K562 (cell line): Measurements from ENCODE around the gene VIPR2. TPM values are rescaled to one million over a fixed set of nuclear protein-coding genes. Genes with fewer than 3 reads are reported as not detected.

Experiments
- ATAC-seq: fragments of 200-7000 bp; cut with Tn5 transposase; 3 replicates; pipeline ENCODE4 v1.9.1; 2020; ENCODE audit warnings: moderate library complexity
- BruUV-seq: library from RNA; stranded (reverse); fragments of 400-500 nt; replicated peaks from 2 replicates; lab custom pipeline; 2021; lab: Mats Ljungman, UMichigan
- CTCF ChIA-PET: fragments of 300-600 bp; formaldehyde crosslinking; extraction: SDS; loops from one replicate; lab custom pipeline; 2021; ENCODE audit warnings: low intra/inter-chr PET ratio; lab: Yijun Ruan, JAX
- POLR2A ChIA-PET: fragments of 300-600, 350-650 bp; sonication (Branson Sonifier 250); formaldehyde crosslinking; extraction: SDS; loops from one replicate; lab custom pipeline; 2021; ENCODE audit warnings: antibody characterized with exemption, inconsistent platforms; lab: Yijun Ruan, JAX
- DNase-seq, 4 experiments: peaks; one replicate each; pipeline versions ENCODE4 v3.0.0 to v3.0.0-alpha.2; 2011 to 2018; ENCODE audit warnings: low spot score in 3 of 4, mixed read lengths in 3 of 4; ENCODE audit errors: extremely low read depth in 1 of 4
- FAIRE-seq: peaks from 2 replicates; lab custom pipeline; 2011; peaks lifted over from hg19 to GRCh38; lab: Jason Lieb, UNC
- H2AFZ ChIP-seq: 2 replicates; pipeline ENCODE4 v1.6.0; 2011; ENCODE audit warnings: low read depth, low read length, control low read depth, inconsistent platforms
- H3K27ac ChIP-seq: fragments of 200-600 bp; 3 replicates; pipeline ENCODE4 v1.8.0; 2011; ENCODE audit warnings: low read depth, mild to moderate bottlenecking, control low read depth, inconsistent platforms, low read length, moderate library complexity, mixed read lengths; ENCODE audit errors: extremely low read depth
- H3K27me3 ChIP-seq, 2 experiments: fragments of 300-600 bp in 1 of 2; 2 replicates in 1 of 2; 3 replicates in 1 of 2; pipeline versions ENCODE4 v1.6.0 to v1.8.0; 2011; ENCODE audit warnings: inconsistent platforms in 2 of 2, low read length in 2 of 2, mild to moderate bottlenecking in 1 of 2, mixed read lengths in 1 of 2, moderate library complexity in 1 of 2; ENCODE audit not compliant: control insufficient read depth in 2 of 2, insufficient read depth in 2 of 2
- H3K36me3 ChIP-seq: fragments of 300-600 bp; 3 replicates; pipeline ENCODE4 v1.8.0; 2011; ENCODE audit warnings: mild to moderate bottlenecking, low read length, inconsistent platforms; ENCODE audit not compliant: control insufficient read depth, insufficient read depth
- H3K4me1 ChIP-seq, 2 experiments: fragments of 200-600 bp in 1 of 2; replicated peaks in 1 of 2; 2 replicates in 1 of 2; 3 replicates in 1 of 2; pipeline versions ENCODE4 v1.5.1 to v1.8.0; 2011; ENCODE audit warnings: inconsistent platforms in 2 of 2, low read length in 2 of 2, mild to moderate bottlenecking in 1 of 2, mixed read lengths in 1 of 2, moderate library complexity in 1 of 2; ENCODE audit not compliant: control insufficient read depth in 2 of 2, insufficient read depth in 2 of 2
- H3K4me2 ChIP-seq: 2 replicates; pipeline ENCODE4 v1.6.1; 2011; ENCODE audit warnings: low read length, control low read depth, inconsistent platforms, mixed read lengths; ENCODE audit not compliant: insufficient read depth
- H3K4me3 ChIP-seq: fragments of 200-600 bp; sonication (generic), shearing (Covaris generic); 2 replicates; pipeline ENCODE4 v1.5.1; 2016; ENCODE audit warnings: control low read depth, inconsistent platforms
- H3K79me2 ChIP-seq: fragments of 200-600 bp; 3 replicates; pipeline ENCODE4 v1.8.0; 2011; ENCODE audit warnings: low read length, inconsistent platforms; ENCODE audit not compliant: control insufficient read depth, insufficient read depth
- H3K9ac ChIP-seq, 2 experiments: 2 replicates each; pipeline versions ENCODE4 v1.6.0 to v1.6.1; 2011; ENCODE audit warnings: low read depth in 2 of 2, low read length in 2 of 2, control low read depth in 1 of 2, inconsistent platforms in 1 of 2, mild to moderate bottlenecking in 1 of 2, mixed read lengths in 1 of 2; ENCODE audit not compliant: insufficient read depth in 1 of 2
- H3K9me1 ChIP-seq: one replicate; pipeline ENCODE4 v1.6.0; 2011; ENCODE audit warnings: inconsistent platforms, mild to moderate bottlenecking, low read length, moderate library complexity; ENCODE audit not compliant: control insufficient read depth, insufficient read depth
- H3K9me3 ChIP-seq: replicated peaks from 2 replicates; pipeline ENCODE4 v1.5.1; 2011; ENCODE audit warnings: low read depth, low read length, inconsistent platforms; ENCODE audit not compliant: control insufficient read depth, insufficient read depth
- H4K20me1 ChIP-seq: replicated peaks from 2 replicates; pipeline ENCODE4 v1.6.1; 2011; ENCODE audit warnings: low read length, inconsistent platforms, mixed read lengths; ENCODE audit not compliant: control insufficient read depth, insufficient read depth
- CREB1 ChIP-seq, 2 experiments: sonication (generic) in 1 of 2; formaldehyde crosslinking in 1 of 2; IDR thresholded peaks; 2 replicates each; pipeline versions ENCODE4 v1.6.1 to v1.8.0; 2012 to 2022; ENCODE audit warnings: inconsistent platforms in 1 of 2, mild to moderate bottlenecking in 1 of 2, missing genetic modification reagents in 1 of 2, moderate library complexity in 1 of 2
- DDX20 ChIP-seq: fragments of 450-650 bp; IDR thresholded peaks from 2 replicates; pipeline ENCODE4 v1.6.1; 2016; ENCODE audit warnings: missing genetic modification characterization, low read depth, mild to moderate bottlenecking, missing compliant biosample characterization, moderate library complexity
- DNMT1 ChIP-seq: fragments of 450-650 bp; IDR thresholded peaks from 2 replicates; pipeline ENCODE4 v1.6.1; 2016; ENCODE audit warnings: antibody characterized with exemption, mild to moderate bottlenecking
- HNRNPUL1 ChIP-seq: fragments of 200-400 bp; formaldehyde crosslinking; IDR thresholded peaks from 2 replicates; pipeline ENCODE4 v1.6.1; 2017; ENCODE audit warnings: low read length
- L3MBTL2 ChIP-seq: fragments of 450-650 bp; IDR thresholded peaks from 2 replicates; pipeline ENCODE4 v1.6.1; 2016; ENCODE audit warnings: mild to moderate bottlenecking, moderate library complexity
- MEIS2 ChIP-seq: fragments of 450-650 bp; IDR thresholded peaks from 2 replicates; pipeline ENCODE4 v1.6.1; 2014; ENCODE audit warnings: mild to moderate bottlenecking; ENCODE audit not compliant: partially characterized antibody
- ZNF184 ChIP-seq: sonication (generic); formaldehyde crosslinking; IDR thresholded peaks from 2 replicates; pipeline ENCODE4 v1.5.0; 2020; ENCODE audit warnings: missing genetic modification reagents
- ZNF589 ChIP-seq: fragments of 200-800 bp; sonication (Bioruptor generic); IDR thresholded peaks from 2 replicates; pipeline ENCODE4 v1.6.1; 2016; ENCODE audit warnings: low read depth, missing genetic modification characterization, missing compliant biosample characterization
- ZNF695 ChIP-seq: fragments of 450-650 bp; formaldehyde crosslinking; IDR thresholded peaks from 2 replicates; pipeline ENCODE4 v1.4.0; 2020; ENCODE audit warnings: mild to moderate bottlenecking, moderate library complexity
- ZNF76 ChIP-seq: fragments of 250-450 bp; sonication (Bioruptor Pico); IDR thresholded peaks from 2 replicates; pipeline ENCODE4 v1.4.0; 2020; ENCODE audit warnings: mild to moderate bottlenecking, moderate library complexity, borderline replicate concordance
- WGBS: fragments of 100-300 bp; shearing (Covaris generic); methylation state at CpG from one replicate; pipeline ENCODE4 v1.1.6; 2016; ENCODE audit warnings: low coverage, mixed read lengths; ENCODE audit not compliant: insufficient coverage; ENCODE audit errors: missing lambda C conversion rate; 5-methylcytosine and 5-hydroxymethylcytosine counted together
- in situ Hi-C: fragments of 300-500 bp; cut with MboI; formaldehyde crosslinking; loops from 4 replicates; pipeline ENCODE4 v1.15.0; 2018; ENCODE audit warnings: inconsistent platforms, mixed read lengths
- intact Hi-C: fragments of 100-400 bp; cut with micrococcal nuclease; formaldehyde crosslinking; loops from 2 replicates; pipeline ENCODE4 v1.14.2; 2022
- polyA plus RNA-seq, 8 experiments: library from polyadenylated mRNA; depleted of rRNA in 4 of 8; stranded (reverse) in 5 of 8; unstranded in 3 of 8; fragments of >200 nt; fragmentation: Nextera tagmentation in 2 of 8; fragmentation: Illumina TruSeq in 1 of 8; extraction: Ambion mirVana in 2 of 8; extraction: Trizol in 1 of 8; gene quantifications; 2 replicates each; pipeline versions ENCODE4 v1.2.1 to v1.2.3, GENCODE V29; 2011 to 2014; ENCODE audit warnings: inconsistent platforms in 1 of 8, missing spikeins in 1 of 8
- total RNA-seq, 7 experiments: library from RNA; depleted of rRNA in 6 of 7; stranded (reverse); fragments of >200 nt in 6 of 7; fragmentation: Illumina TruSeq in 2 of 7; extraction: Trizol in 2 of 7; gene quantifications; 2 replicates each; pipeline versions ENCODE4 v1.2.1 to v1.2.3, GENCODE V29; 2011 to 2021; ENCODE audit warnings: low replicate concordance in 1 of 7
- TF ChIP-seq, protein P1 (sequence below): sonication (generic); formaldehyde crosslinking; IDR thresholded peaks from 2 replicates; pipeline ENCODE4 v1.8.0; 2022; ENCODE audit warnings: missing genetic modification reagents, mild to moderate bottlenecking, borderline replicate concordance
- TF ChIP-seq, protein P2 (sequence below): sonication (generic); formaldehyde crosslinking; IDR thresholded peaks from 2 replicates; pipeline ENCODE4 v1.8.0; 2022; ENCODE audit warnings: mild to moderate bottlenecking, missing genetic modification reagents, borderline replicate concordance

VIPR2 gene
- total and polyA plus RNA-seq, 9 of the 15 experiments (the other 6 are each of a cell fraction or from before 2014, with no cell fraction given): 0.04 TPM; not detected in 8

DNA sequence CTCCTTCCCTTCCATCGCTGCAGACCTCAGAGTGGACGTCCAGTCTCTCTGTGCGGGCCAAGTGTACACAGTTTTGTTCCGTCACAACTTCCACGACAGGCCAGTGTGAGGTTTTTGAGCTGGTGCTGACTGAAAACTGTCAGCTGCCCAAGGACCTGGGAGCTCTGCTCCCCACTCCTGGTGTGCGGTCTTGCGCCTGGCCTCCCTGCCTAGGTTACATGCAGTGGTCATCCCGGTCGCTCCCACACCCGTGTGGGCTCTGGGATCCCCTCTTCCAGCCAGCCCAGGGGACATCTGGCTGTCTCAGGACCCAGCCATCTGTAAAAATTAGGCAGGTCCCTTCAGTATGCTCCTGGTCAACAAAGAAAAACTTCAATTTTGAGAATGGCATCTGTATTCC is 127.5 kb downstream of the VIPR2 start (continued):
- TF ChIP-seq, protein P1, sequence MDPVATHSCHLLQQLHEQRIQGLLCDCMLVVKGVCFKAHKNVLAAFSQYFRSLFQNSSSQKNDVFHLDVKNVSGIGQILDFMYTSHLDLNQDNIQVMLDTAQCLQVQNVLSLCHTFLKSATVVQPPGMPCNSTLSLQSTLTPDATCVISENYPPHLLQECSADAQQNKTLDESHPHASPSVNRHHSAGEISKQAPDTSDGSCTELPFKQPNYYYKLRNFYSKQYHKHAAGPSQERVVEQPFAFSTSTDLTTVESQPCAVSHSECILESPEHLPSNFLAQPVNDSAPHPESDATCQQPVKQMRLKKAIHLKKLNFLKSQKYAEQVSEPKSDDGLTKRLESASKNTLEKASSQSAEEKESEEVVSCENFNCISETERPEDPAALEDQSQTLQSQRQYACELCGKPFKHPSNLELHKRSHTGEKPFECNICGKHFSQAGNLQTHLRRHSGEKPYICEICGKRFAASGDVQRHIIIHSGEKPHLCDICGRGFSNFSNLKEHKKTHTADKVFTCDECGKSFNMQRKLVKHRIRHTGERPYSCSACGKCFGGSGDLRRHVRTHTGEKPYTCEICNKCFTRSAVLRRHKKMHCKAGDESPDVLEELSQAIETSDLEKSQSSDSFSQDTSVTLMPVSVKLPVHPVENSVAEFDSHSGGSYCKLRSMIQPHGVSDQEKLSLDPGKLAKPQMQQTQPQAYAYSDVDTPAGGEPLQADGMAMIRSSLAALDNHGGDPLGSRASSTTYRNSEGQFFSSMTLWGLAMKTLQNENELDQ (CRISPR knock-in tag): no peak
- TF ChIP-seq L3MBTL2: no peak
- TF ChIP-seq, all 486 proteins: peak for 0

DNA sequence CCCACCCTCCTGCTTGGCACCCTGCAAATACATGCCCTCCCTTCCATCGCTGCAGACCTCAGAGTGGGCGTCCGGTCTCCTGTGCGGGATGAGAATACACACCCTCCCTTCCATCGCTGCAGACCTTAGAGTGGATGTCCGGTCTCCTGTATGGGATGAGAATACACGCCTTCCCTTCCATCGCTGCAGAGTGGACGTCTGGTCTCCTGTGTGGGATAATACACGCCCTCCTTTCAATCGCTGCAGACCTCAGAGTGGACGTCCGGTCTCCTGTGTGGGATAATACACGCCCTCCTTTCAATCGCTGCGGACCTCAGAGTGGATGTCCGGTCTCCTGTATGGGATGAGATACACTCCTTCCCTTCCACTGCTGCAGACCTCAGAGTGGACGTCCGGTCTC is 128.1 kb downstream of the VIPR2 start:
- TF ChIP-seq, protein P2, sequence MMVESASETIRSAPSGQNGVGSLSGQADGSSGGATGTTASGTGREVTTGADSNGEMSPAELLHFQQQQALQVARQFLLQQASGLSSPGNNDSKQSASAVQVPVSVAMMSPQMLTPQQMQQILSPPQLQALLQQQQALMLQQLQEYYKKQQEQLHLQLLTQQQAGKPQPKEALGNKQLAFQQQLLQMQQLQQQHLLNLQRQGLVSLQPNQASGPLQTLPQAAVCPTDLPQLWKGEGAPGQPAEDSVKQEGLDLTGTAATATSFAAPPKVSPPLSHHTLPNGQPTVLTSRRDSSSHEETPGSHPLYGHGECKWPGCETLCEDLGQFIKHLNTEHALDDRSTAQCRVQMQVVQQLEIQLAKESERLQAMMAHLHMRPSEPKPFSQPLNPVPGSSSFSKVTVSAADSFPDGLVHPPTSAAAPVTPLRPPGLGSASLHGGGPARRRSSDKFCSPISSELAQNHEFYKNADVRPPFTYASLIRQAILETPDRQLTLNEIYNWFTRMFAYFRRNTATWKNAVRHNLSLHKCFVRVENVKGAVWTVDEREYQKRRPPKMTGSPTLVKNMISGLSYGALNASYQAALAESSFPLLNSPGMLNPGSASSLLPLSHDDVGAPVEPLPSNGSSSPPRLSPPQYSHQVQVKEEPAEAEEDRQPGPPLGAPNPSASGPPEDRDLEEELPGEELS (CRISPR knock-in tag): no peak
- no peak for TF ChIP-seq ZNF695 (CRISPR knock-in tag)
- no peak for TF ChIP-seq ZNF589 (CRISPR knock-in tag)
- no peak for TF ChIP-seq CREB1 (IDR thresholded peaks at IDR 0.05)
- TF ChIP-seq CREB1 (CRISPR knock-in tag; IDR thresholded peaks at IDR 0.05): no peak
- TF ChIP-seq ZNF184 (CRISPR knock-in tag): no peak
- TF ChIP-seq DDX20 (tag): no peak
- TF ChIP-seq MEIS2: no peak
- no peak for TF ChIP-seq ZNF76 (CRISPR knock-in tag)
- no peak for TF ChIP-seq DNMT1
- no peak for TF ChIP-seq HNRNPUL1
- TF ChIP-seq L3MBTL2: no peak
- Histone ChIP-seq H3K27ac (no peak overlapping the region), H2AFZ (no peak overlapping the region), H3K9me1 (no peaks in the 10 kb centered on the region), H4K20me1 (no peaks in the 10 kb centered on the region), H3K9me3 (no peaks in the 10 kb centered on the region), H3K4me3 (no peak overlapping the region), H3K9ac (no peak overlapping the region), H3K79me2 (peaks cover 19% of the 10 kb centered on the region), H3K27me3 (peaks cover 0 to 11% of the 10 kb centered on the region in 2 experiments; a peak in 2 of 5 replicates), H3K36me3 (peaks cover 14% of the 10 kb centered on the region), H3K4me2 (no peak overlapping the region), H3K4me1 (peaks cover 20 to 31% of the 10 kb centered on the region in 2 experiments)
- intact Hi-C loops: no loop called here
- in situ Hi-C loops: no loop called here
- no TSS peak for BruUV-seq
- 45% methylated on average over 19 of the region's 19 CpGs for WGBS
- ATAC-seq (no peak), DNase-seq (no peak), FAIRE-seq (no peak)
- ChIA-PET CTCF (no interaction called here), POLR2A (interaction anchor here (1.0 kb wide), 1 partner anchor 9 kb away, joined by 3 read pairs; no protein-coding TSS in a partner anchor)
